Neural progenitor cell (in vitro differentiated cells): Measurements from ENCODE around the gene KIF16B. TPM values are rescaled to one million over a fixed set of nuclear protein-coding genes. Genes with fewer than 3 reads are reported as not detected.

Source experiments
- DNase-seq: peaks from one replicate; pipeline ENCODE4 v3.0.0-alpha.2; 2016; ENCODE audit warnings: low spot score
- H2AFZ ChIP-seq: fragments of 200-600 bp; sonication (generic); replicated peaks from 2 replicates; pipeline ENCODE4 v1.6.1; 2016; ENCODE audit warnings: antibody characterized with exemption
- H3F3A ChIP-seq: fragments of 200-600 bp; sonication (generic); 2 replicates; pipeline ENCODE4 v1.6.1; 2016; ENCODE audit warnings: antibody characterized with exemption, low read depth
- H3K27ac ChIP-seq: fragments of 200-600 bp; sonication (generic); 2 replicates; pipeline ENCODE4 v1.5.1; 2016; ENCODE audit warnings: mild to moderate bottlenecking
- H3K27me3 ChIP-seq: fragments of 200-600 bp; sonication (generic); 2 replicates; pipeline ENCODE4 v1.6.1; 2016; ENCODE audit warnings: mild to moderate bottlenecking, moderate library complexity
- H3K36me3 ChIP-seq: fragments of 200-600 bp; sonication (generic); 2 replicates; pipeline ENCODE4 v1.5.1; 2016
- H3K4me1 ChIP-seq: fragments of 200-600 bp; sonication (generic); 2 replicates; pipeline ENCODE4 v1.6.1; 2016; ENCODE audit warnings: mixed run types
- H3K4me2 ChIP-seq: fragments of 200-600 bp; sonication (generic); 2 replicates; pipeline ENCODE4 v1.6.1; 2016
- H3K4me3 ChIP-seq: fragments of 200-600 bp; sonication (generic); 2 replicates; pipeline ENCODE4 v1.5.1; 2016
- H3K79me2 ChIP-seq: fragments of 200-600 bp; sonication (generic); 2 replicates; pipeline ENCODE4 v1.6.1; 2016; ENCODE audit warnings: low read depth
- H3K9ac ChIP-seq: fragments of 200-600 bp; sonication (generic); 2 replicates; pipeline ENCODE4 v1.6.1; 2016
- H3K9me3 ChIP-seq: fragments of 200-600 bp; sonication (generic); 2 replicates; pipeline ENCODE4 v1.5.1; 2016; ENCODE audit warnings: low read depth
- H4K20me1 ChIP-seq: fragments of 200-600 bp; sonication (generic); 2 replicates; pipeline ENCODE4 v1.6.1; 2016; ENCODE audit warnings: low read depth
- H3K27ac Mint-ChIP-seq: 3 replicates; pipeline ENCODE4 v1.8.0; 2021; ENCODE audit warnings: mixed read lengths
- H3K27me3 Mint-ChIP-seq: 2 replicates; pipeline ENCODE4 v1.8.0; 2022; ENCODE audit warnings: low read depth, mild to moderate bottlenecking, inconsistent platforms, moderate library complexity, mixed read lengths; ENCODE audit not compliant: insufficient read depth
- H3K36me3 Mint-ChIP-seq: 3 replicates; pipeline ENCODE4 v1.8.0; 2021; ENCODE audit warnings: mixed read lengths
- H3K4me1 Mint-ChIP-seq: 3 replicates; pipeline ENCODE4 v1.8.0; 2021; ENCODE audit warnings: mixed read lengths
- H3K4me3 Mint-ChIP-seq: 3 replicates; pipeline ENCODE4 v1.8.0; 2021; ENCODE audit warnings: mild to moderate bottlenecking, moderate library complexity, mixed read lengths
- H3K9me3 Mint-ChIP-seq: 3 replicates; pipeline ENCODE4 v1.8.0; 2020; ENCODE audit warnings: mixed read lengths
- EZH2 ChIP-seq: fragments of 200-600 bp; sonication (generic); IDR thresholded peaks from 2 replicates; pipeline ENCODE4 v1.6.1; 2017; ENCODE audit warnings: antibody characterized with exemption, mild to moderate bottlenecking, moderate library complexity
- EZH2phosphoT487 ChIP-seq: fragments of 200-600 bp; sonication (generic); IDR thresholded peaks from 2 replicates; pipeline ENCODE4 v1.6.1; 2017; ENCODE audit warnings: antibody characterized with exemption
- total RNA-seq: library from RNA; depleted of rRNA; stranded (reverse); fragments of >200 nt; gene quantifications from 2 replicates; pipeline ENCODE4 v1.2.3, GENCODE V29; 2015; ENCODE audit warnings: low replicate concordance
- TF ChIP-seq, protein P1 (sequence below): fragments of 200-600 bp; sonication (generic); IDR thresholded peaks from 2 replicates; pipeline ENCODE4 v1.5.1; 2017; ENCODE audit warnings: antibody characterized with exemption, mild to moderate bottlenecking

Gene KIF16B
- total RNA-seq, 1 donor from 2014 or later, result 15.5 TPM

DNA sequence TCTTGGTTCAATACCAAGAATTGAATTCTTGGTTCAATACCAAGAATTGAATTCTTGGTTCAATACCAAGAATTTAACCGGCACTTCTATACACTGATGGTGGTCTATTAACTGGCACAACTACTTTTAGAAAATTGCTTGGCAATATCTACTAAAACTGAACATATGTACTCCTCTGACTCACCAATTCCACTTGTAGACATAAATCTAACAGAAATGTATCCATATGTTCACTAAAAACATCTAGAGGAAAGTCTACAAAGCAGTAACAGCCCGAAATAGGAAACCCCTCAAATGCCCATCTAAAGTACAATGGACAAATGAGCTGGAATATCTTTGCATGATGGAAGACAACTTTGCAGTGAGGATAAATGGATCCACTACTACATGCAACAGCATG, 71.9 kb downstream of the KIF16B start:
- Mint-ChIP-seq H3K4me3 (no peak overlapping the region), H3K9me3 (no peaks in the 10 kb centered on the region), H3K4me1 (no peaks in the 10 kb centered on the region), H3K27ac (no peak overlapping the region), H3K27me3 (no peaks in the 10 kb centered on the region), H3K36me3 (peaks cover 13% of the 10 kb centered on the region)
- Histone ChIP-seq H2AFZ (no peak overlapping the region), H3K9ac (no peak overlapping the region), H3K4me2 (no peak overlapping the region), H3K36me3 (no peaks in the 10 kb centered on the region), H3K4me1 (peaks cover 5% of the 10 kb centered on the region), H3K4me3 (no peak overlapping the region), H3F3A (no peaks in the 10 kb centered on the region), H3K27me3 (no peaks in the 10 kb centered on the region), H4K20me1 (no peaks in the 10 kb centered on the region), H3K79me2 (no peaks in the 10 kb centered on the region), H3K9me3 (no peaks in the 10 kb centered on the region), H3K27ac (no peak overlapping the region)
- TF ChIP-seq EZH2, result no peak
- TF ChIP-seq EZH2phosphoT487, result no peak
- TF ChIP-seq, protein P1, sequence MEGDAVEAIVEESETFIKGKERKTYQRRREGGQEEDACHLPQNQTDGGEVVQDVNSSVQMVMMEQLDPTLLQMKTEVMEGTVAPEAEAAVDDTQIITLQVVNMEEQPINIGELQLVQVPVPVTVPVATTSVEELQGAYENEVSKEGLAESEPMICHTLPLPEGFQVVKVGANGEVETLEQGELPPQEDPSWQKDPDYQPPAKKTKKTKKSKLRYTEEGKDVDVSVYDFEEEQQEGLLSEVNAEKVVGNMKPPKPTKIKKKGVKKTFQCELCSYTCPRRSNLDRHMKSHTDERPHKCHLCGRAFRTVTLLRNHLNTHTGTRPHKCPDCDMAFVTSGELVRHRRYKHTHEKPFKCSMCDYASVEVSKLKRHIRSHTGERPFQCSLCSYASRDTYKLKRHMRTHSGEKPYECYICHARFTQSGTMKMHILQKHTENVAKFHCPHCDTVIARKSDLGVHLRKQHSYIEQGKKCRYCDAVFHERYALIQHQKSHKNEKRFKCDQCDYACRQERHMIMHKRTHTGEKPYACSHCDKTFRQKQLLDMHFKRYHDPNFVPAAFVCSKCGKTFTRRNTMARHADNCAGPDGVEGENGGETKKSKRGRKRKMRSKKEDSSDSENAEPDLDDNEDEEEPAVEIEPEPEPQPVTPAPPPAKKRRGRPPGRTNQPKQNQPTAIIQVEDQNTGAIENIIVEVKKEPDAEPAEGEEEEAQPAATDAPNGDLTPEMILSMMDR, result no peak
- DNase-seq, result no peak

DNA sequence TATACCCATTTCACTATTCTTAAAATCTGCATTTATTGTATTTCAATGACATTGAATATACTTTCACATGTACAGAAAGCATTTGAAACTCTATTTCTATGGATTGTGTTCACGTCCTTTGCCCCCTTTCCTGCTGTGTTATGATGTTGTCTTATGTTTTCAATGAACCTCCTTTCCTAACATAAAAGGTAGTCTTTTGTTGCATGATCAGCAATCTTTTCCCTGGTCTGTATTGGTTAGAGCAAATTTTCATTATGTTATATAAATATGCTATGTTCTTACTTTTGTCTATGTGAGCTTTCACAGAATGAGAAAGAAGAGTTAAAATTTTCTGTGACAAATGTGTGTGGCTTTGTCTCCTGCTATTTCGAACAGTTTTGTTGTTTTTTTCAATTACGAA, 73.1 kb downstream of the KIF16B start:
- Mint-ChIP-seq H3K9me3 (no peaks in the 10 kb centered on the region), H3K4me3 (no peak overlapping the region)
- no peak for DNase-seq

GRCh38 chr20:16498526-16499253, 74.6 kb downstream of the KIF16B start:
- Histone ChIP-seq H3K9ac (no peak overlapping the region), H3K79me2 (no peaks in the 10 kb centered on the region), H4K20me1 (no peaks in the 10 kb centered on the region), H3K4me3 (no peak overlapping the region), H3K27me3 (no peaks in the 10 kb centered on the region), H3K9me3 (no peaks in the 10 kb centered on the region), H2AFZ (no peak overlapping the region), H3K4me2 (no peak overlapping the region), H3F3A (no peaks in the 10 kb centered on the region), H3K36me3 (no peaks in the 10 kb centered on the region), H3K4me1 (peaks cover 5% of the 10 kb centered on the region), H3K27ac (no peak overlapping the region)
- TF ChIP-seq EZH2phosphoT487 (no peak), EZH2 (no peak)
- TF ChIP-seq, protein P1, result no peak
- no peaks in the 10 kb centered on the region for H3K9me3 Mint-ChIP-seq
- H3K4me3 Mint-ChIP-seq, result no peak overlapping the region
- no peak overlapping the region for H3K27ac Mint-ChIP-seq
- H3K27me3 Mint-ChIP-seq, result no peaks in the 10 kb centered on the region
- no peaks in the 10 kb centered on the region for H3K4me1 Mint-ChIP-seq
- no peak for DNase-seq
- peaks cover 9% of the 10 kb centered on the region for H3K36me3 Mint-ChIP-seq

More for the DNA sequence above, 73.1 kb downstream of the KIF16B start:
- H3K4me3 ChIP-seq, result no peak overlapping the region
- no peak overlapping the region for H2AFZ ChIP-seq
- H4K20me1 ChIP-seq, result no peaks in the 10 kb centered on the region
- Mint-ChIP-seq H3K36me3 (peaks cover 13% of the 10 kb centered on the region), H3K4me1 (no peaks in the 10 kb centered on the region), H3K27me3 (no peaks in the 10 kb centered on the region), H3K27ac (no peak overlapping the region)
- H3F3A ChIP-seq, result no peaks in the 10 kb centered on the region
- no peak overlapping the region for H3K27ac ChIP-seq
- peaks cover 5% of the 10 kb centered on the region for H3K4me1 ChIP-seq
- H3K27me3 ChIP-seq, result no peaks in the 10 kb centered on the region
- no peaks in the 10 kb centered on the region for H3K9me3 ChIP-seq
- H3K9ac ChIP-seq, result no peak overlapping the region
- no peak overlapping the region for H3K4me2 ChIP-seq
- H3K36me3 ChIP-seq, result no peaks in the 10 kb centered on the region
- no peaks in the 10 kb centered on the region for H3K79me2 ChIP-seq
- TF ChIP-seq EZH2phosphoT487, result no peak
- TF ChIP-seq, protein P1, result no peak
- TF ChIP-seq EZH2, result no peak
